Measurements from ENCODE around the gene TOP3A.
A peak's percentile ranks its signal among the peaks of the same experiment; 100 is the strongest.

Gene TOP3A

GRCh38 chr17:18263885-18264682 lies 50.7 kb downstream of the TOP3A start:
- Mint-ChIP-seq H3K4me1 (peaks cover 46% of the 10 kb centered on the region), H3K27me3 (ENCODE audit: low read depth, poor library complexity) (no peaks in the 10 kb centered on the region), H3K27ac (no peak overlapping the region), H3K9me3 (no peaks in the 10 kb centered on the region), H3K36me3 (ENCODE audit: low read depth) (peaks cover 6% of the 10 kb centered on the region), H3K4me3 (no peak overlapping the region)
- no peak for DNase-seq
- no peak for TF ChIP-seq CTCF (IDR thresholded peaks at IDR 0.05)

GRCh38 chr17:18262641-18263040 lies 52.2 kb downstream of the TOP3A start:
- no peak overlapping the region for H3K27ac Mint-ChIP-seq
- no peaks in the 10 kb centered on the region for H3K27me3 Mint-ChIP-seq (ENCODE audit: low read depth, poor library complexity)
- H3K9me3 Mint-ChIP-seq = no peaks in the 10 kb centered on the region
- H3K36me3 Mint-ChIP-seq (ENCODE audit: low read depth) = peaks cover 6% of the 10 kb centered on the region
- DNase-seq = no peak
- H3K4me3 Mint-ChIP-seq = peak overlapping the region; percentile 44
- no peak for TF ChIP-seq CTCF (IDR thresholded peaks at IDR 0.05)
- H3K4me1 Mint-ChIP-seq = peaks cover 37% of the 10 kb centered on the region

GRCh38 chr17:18262111-18262510 lies 52.7 kb downstream of the TOP3A start:
- H3K36me3 Mint-ChIP-seq (ENCODE audit: low read depth) = peaks cover 6% of the 10 kb centered on the region
- no peak for TF ChIP-seq CTCF (IDR thresholded peaks at IDR 0.05)
- no peak overlapping the region for H3K27ac Mint-ChIP-seq
- no peaks in the 10 kb centered on the region for H3K27me3 Mint-ChIP-seq (ENCODE audit: low read depth, poor library complexity)
- H3K9me3 Mint-ChIP-seq = no peaks in the 10 kb centered on the region
- peak overlapping the region; percentile 84 for H3K4me3 Mint-ChIP-seq
- H3K4me1 Mint-ChIP-seq = peaks cover 37% of the 10 kb centered on the region
- DNase-seq = no peak

DNA sequence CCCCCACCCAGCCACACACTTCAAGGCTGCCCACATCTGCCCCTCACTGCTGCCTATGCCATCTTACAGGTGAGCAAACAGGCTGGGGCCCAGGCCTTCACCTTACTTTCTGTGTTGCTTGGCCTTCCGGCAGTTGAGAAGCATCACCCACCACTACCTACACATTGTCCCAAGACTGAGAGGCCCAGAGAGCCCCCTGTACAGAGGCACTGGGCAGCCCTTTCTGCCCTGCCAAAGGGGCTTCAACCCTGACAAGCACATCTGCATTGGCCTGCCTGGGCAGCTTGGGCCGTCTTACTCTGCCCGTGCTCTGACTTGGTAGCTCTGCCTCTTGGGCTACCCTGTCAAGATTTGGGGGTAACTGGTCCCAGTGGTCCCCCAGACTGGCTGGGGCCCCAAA lies 53.1 kb downstream of the TOP3A start:
- peaks cover 37% of the 10 kb centered on the region for H3K4me1 Mint-ChIP-seq
- no peaks in the 10 kb centered on the region for H3K9me3 Mint-ChIP-seq
- no peak for TF ChIP-seq CTCF (IDR thresholded peaks at IDR 0.05)
- H3K4me3 Mint-ChIP-seq = peak overlapping the region; percentile 84
- DNase-seq = no peak
- peaks cover 6% of the 10 kb centered on the region for H3K36me3 Mint-ChIP-seq (ENCODE audit: low read depth)
- H3K27ac Mint-ChIP-seq = no peak overlapping the region
- H3K27me3 Mint-ChIP-seq (ENCODE audit: low read depth, poor library complexity) = no peaks in the 10 kb centered on the region

DNA sequence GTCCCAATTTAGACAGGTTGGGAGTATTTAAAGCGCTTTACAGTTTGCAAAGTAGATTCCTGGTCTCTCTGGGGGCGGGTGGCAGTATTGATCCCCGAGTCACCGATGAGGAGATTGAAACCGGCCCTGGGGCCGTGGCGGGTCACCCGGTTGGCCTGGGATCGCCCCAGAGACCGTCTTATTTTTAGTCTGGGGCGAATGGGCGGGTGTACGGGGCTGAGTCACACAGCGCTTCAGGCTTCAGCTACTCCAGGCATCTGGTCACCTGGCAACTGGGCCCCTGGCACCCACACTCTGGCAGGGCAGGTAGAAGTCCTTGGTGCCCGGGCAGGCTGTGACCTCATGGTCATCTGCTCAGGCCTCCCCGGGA lies 53.7 kb downstream of the TOP3A start:
- Mint-ChIP-seq H3K36me3 (ENCODE audit: low read depth) (peaks cover 6% of the 10 kb centered on the region), H3K4me1 (peaks cover 40% of the 10 kb centered on the region), H3K27ac (peak overlapping the region; percentile 51), H3K9me3 (no peaks in the 10 kb centered on the region), H3K4me3 (peak overlapping the region; percentile 84), H3K27me3 (ENCODE audit: low read depth, poor library complexity) (no peaks in the 10 kb centered on the region)
- TF ChIP-seq CTCF (IDR thresholded peaks at IDR 0.05) = no peak
- DNase-seq = no peak
